GM12875 (cell line): ENCODE results near the gene CPHXL.

Experiments
- H3K4me3 ChIP-seq: one replicate; pipeline ENCODE4 v1.5.1; 2011; ENCODE audit warnings: low read depth, low read length, control low read depth
- TF ChIP-seq, protein P1 (sequence below): IDR thresholded peaks from 2 replicates; pipeline ENCODE4 v1.5.1; 2011; ENCODE audit warnings: low read depth, mild to moderate bottlenecking, control low read depth, inconsistent platforms, low read length, moderate library complexity, borderline replicate concordance; ENCODE audit not compliant: insufficient read depth

CPHXL gene

DNA sequence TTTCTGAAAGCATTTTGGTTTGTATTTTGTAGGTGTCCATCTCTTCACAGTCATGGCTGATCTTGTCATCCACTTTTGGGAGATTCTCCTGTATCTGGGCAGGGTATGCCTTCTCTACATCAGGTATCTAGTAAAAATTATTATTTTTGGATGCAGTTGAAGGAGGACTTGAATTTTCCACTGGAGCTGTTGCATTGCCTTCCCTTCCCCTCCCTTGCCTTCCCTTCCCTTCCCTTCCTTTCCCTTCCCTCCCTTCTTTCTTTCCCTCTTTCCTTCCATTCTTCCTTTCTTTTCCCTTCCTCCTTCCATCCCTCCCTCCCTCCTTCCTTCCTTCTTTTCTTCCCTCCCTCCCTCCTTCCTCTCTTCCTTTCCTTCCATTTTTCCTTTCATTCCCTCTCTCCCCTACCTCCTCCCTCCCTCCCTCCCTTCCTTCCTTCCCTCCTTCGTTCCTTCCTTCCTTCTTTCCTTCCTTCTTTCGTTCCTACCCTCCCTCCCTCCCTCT is 33.8 kb upstream of the CPHXL start:
- no peak overlapping the region for H3K4me3 ChIP-seq
- TF ChIP-seq, protein P1, sequence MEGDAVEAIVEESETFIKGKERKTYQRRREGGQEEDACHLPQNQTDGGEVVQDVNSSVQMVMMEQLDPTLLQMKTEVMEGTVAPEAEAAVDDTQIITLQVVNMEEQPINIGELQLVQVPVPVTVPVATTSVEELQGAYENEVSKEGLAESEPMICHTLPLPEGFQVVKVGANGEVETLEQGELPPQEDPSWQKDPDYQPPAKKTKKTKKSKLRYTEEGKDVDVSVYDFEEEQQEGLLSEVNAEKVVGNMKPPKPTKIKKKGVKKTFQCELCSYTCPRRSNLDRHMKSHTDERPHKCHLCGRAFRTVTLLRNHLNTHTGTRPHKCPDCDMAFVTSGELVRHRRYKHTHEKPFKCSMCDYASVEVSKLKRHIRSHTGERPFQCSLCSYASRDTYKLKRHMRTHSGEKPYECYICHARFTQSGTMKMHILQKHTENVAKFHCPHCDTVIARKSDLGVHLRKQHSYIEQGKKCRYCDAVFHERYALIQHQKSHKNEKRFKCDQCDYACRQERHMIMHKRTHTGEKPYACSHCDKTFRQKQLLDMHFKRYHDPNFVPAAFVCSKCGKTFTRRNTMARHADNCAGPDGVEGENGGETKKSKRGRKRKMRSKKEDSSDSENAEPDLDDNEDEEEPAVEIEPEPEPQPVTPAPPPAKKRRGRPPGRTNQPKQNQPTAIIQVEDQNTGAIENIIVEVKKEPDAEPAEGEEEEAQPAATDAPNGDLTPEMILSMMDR: no peak

DNA sequence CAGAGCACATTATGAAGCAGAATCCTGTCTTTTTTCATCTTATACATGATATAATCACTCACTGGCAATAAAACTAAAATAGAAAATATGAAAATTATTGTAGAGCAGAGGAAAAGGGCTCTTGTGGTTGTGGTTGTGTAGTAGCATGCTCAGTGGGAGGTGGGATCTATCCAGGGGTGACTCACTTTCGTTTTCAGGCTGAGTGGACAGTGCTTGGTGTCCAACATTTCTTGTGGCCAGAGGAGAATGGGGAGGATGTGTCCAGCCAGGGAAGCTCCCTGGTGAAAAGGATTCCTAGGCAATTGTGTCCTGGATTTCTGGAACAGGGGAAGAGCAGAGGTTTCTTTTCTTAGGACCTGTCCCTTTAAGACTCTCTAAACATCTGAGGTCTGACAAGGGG is 31.9 kb upstream of the CPHXL start:
- TF ChIP-seq, protein P1: no peak
- no peak overlapping the region for H3K4me3 ChIP-seq

DNA sequence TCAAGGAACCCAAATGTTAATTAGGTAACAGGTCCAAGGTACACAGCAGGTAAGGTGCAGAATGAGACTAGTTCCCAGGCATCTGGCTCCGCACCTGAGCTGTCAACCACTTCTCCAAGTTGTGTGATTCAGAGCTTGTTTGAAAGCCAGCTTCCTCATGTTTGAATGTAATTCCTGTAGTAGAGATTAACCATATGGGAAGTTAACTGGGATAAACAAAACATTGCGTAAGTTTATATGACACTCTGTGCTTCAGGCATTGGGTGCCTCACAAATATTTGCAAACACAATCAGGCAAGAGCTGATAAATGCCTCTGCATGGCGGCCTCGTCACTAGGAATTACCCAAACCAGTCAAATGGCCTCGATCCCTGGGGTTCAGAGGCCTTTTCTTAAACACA is 27.9 kb upstream of the CPHXL start:
- TF ChIP-seq, protein P1: no peak

DNA sequence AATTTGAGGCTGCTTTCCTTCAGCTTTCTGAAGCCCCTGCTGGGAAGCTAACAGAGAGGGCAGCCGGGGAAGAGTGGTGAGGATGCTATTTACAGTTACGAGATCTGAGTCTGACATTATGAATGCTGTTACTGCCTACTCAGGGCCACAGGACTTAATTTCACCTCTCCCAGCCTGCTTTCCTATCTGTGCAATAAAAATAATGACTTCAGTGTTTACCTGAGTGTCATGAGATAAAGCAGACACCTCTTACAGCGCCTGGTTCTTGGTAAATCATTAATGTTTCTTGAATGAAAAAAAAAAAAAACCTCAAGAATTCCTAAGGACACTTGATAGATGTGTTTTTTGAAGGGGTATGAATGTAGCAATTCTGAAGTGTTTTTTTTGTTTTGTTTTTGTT is 24.2 kb upstream of the CPHXL start:
- no peak overlapping the region for H3K4me3 ChIP-seq
- TF ChIP-seq, protein P1: no peak

More for the DNA sequence above, 27.9 kb upstream of the CPHXL start:
- H3K4me3 ChIP-seq: no peak overlapping the region

DNA sequence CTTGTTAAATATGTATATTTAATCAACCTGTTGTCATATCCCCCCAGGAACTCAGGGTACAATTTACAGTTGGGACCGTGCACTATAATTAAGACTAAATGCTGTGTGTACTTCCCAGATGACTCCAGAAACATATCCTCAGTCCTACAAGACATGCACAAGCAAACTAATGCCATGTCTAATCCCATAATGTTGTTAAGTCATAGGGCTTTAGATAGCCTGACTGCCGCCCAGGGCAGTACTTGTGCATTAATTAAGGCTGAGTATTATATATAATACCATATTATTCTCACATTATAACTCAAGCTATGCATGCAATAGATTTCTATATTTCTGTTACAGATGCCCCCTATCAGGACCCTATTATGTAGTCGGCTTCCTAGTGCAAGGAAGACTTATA is 20.1 kb upstream of the CPHXL start:
- TF ChIP-seq, protein P1: no peak
- no peak overlapping the region for H3K4me3 ChIP-seq

DNA sequence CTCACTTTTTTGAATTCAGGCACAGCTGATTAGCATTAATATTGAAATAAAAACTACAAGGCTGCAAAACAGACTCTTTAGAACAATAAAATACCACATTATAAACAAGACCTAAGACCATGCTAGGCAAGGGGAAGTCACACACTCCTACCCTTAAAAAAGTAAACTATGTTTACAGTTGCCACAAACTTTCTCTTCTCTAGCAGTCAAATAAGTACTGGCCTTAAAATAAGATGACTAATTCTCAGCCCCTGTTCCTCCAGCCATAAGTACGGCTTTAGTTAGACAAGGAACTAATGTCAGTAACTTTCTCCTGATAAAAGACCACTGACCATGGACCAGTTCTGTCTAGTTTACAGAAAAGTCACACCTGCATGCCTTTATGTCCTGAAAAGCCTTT is 19.5 kb upstream of the CPHXL start:
- no peak overlapping the region for H3K4me3 ChIP-seq
- TF ChIP-seq, protein P1: no peak

DNA sequence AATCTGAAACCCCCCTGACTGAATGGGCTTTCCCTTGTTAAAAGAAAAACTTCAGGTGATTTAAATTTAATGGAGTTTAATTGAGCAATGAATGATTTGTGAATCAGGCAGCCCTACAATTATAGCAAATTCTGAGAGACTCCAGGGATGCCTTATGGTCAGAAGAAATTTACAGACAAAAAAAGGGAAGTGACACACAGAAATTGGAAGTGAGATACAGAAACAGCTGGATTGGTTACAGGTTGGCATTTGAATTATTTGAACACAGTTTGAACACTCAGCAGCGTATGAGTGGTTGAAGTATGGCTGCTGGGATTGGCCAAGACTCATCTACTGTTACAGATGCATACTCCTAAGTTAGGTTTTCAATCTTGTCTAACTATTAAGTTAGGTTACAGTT is 19.0 kb upstream of the CPHXL start:
- TF ChIP-seq, protein P1: no peak
- H3K4me3 ChIP-seq: no peak overlapping the region
